Natural killer cell (primary cell): ENCODE results near the gene CCDC12. TPM values are rescaled to one million over a fixed set of nuclear protein-coding genes. Genes with fewer than 3 reads are reported as not detected.

Source experiments
- ATAC-seq, 3 donors: fragments of 150-1000 bp in 2 of 3; fragments of 200-7000 bp in 1 of 3; cut with Tn5 transposase; 1 replicate in 1 of 3; 2 replicates in 2 of 3; pipeline ENCODE4 v1.10.0; 2021; ENCODE audit warnings: mild to moderate bottlenecking in 2 of 3, moderate library complexity in 2 of 3
- DNase-seq, 2 donors: peaks; one replicate each; pipeline versions ENCODE4 v3.0.0 to v3.0.0-alpha.2; 2013 to 2021; ENCODE audit warnings: mixed read lengths in 1 of 2
- H3K27ac ChIP-seq: one replicate; pipeline ENCODE4 v1.5.1; 2013; ENCODE audit warnings: mild to moderate bottlenecking, low read length
- H3K27me3 ChIP-seq: one replicate; pipeline ENCODE4 v1.6.1; 2013; ENCODE audit warnings: low read length; ENCODE audit not compliant: control insufficient read depth, insufficient read depth
- H3K36me3 ChIP-seq: one replicate; pipeline ENCODE4 v1.6.1; 2013; ENCODE audit warnings: low read length; ENCODE audit not compliant: control insufficient read depth, insufficient read depth
- H3K4me1 ChIP-seq: one replicate; pipeline ENCODE4 v1.6.1; 2013; ENCODE audit warnings: low read length; ENCODE audit not compliant: control insufficient read depth, insufficient read depth
- H3K4me3 ChIP-seq: one replicate; pipeline ENCODE4 v1.5.1; 2013; ENCODE audit warnings: low read length
- H3K9me3 ChIP-seq: one replicate; pipeline ENCODE4 v1.6.1; 2013; ENCODE audit warnings: low read length; ENCODE audit not compliant: control insufficient read depth, insufficient read depth
- H3K27ac Mint-ChIP-seq, 2 donors: one replicate each; pipeline ENCODE4 v1.8.0; 2022; ENCODE audit warnings: mild to moderate bottlenecking in 2 of 2, mixed read lengths in 2 of 2, moderate library complexity in 1 of 2
- H3K27me3 Mint-ChIP-seq, 2 donors: one replicate each; pipeline ENCODE4 v1.8.0; 2022; ENCODE audit warnings: low read depth in 2 of 2, mixed read lengths in 2 of 2
- H3K36me3 Mint-ChIP-seq: one replicate; pipeline ENCODE4 v1.8.0; 2022; ENCODE audit warnings: mixed read lengths
- H3K4me1 Mint-ChIP-seq, 2 donors: one replicate each; pipeline ENCODE4 v1.8.0; 2022; ENCODE audit warnings: mixed read lengths in 2 of 2
- H3K4me3 Mint-ChIP-seq: one replicate; pipeline ENCODE4 v1.8.0; 2022; ENCODE audit warnings: mild to moderate bottlenecking, moderate library complexity, mixed read lengths
- H3K9me3 Mint-ChIP-seq, 2 donors: one replicate each; pipeline ENCODE4 v1.8.0; 2022; ENCODE audit warnings: mixed read lengths in 2 of 2
- WGBS: methylation state at CpG from one replicate; pipeline ENCODE4 v1.1.7; 2013; ENCODE audit warnings: missing lambda C conversion rate; ENCODE audit not compliant: insufficient coverage; 5-methylcytosine and 5-hydroxymethylcytosine counted together
- intact Hi-C: fragments of 100-400 bp; cut with micrococcal nuclease; formaldehyde crosslinking; loops from one replicate; pipeline ENCODE4 v1.14.2; 2022
- total RNA-seq, 4 donors: library from RNA; stranded (reverse); fragments of 120-200 nt in 1 of 4; gene quantifications; one replicate each; pipeline versions ENCODE4 v1.2.3 to v1.2.4, GENCODE V29; 2013 to 2022
- TF ChIP-seq, protein P1 (sequence below): fragments of 200-600 bp; IDR thresholded peaks from one replicate; pipeline ENCODE4 v1.8.0; 2022; ENCODE audit warnings: antibody characterized with exemption

The CCDC12 gene
- total RNA-seq, 3 donors from 2014 or later (not counting 1 experiment from before 2014, with no cell fraction given): 104 to 114 (median 111) TPM

DNA sequence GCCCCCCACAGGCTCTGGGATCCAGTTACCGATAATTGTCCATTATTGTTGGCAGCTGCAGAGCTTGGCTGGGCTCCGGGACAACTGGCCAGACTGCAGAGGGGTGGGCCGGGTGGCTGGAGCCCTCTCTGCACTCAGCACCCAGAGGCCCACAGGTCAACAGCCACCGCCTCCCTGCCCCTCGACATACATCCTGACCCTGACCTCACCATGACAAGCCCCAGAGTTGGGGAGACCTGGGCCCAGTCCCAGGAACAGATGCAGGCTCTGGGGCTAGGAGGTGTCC is 76.6 kb downstream of the CCDC12 start:
- Mint-ChIP-seq H3K9me3 (no peaks in the 10 kb centered on the region), H3K4me3 (no peak overlapping the region), H3K27ac (no peak overlapping the region), H3K27me3 (peaks cover 12 to 18% of the 10 kb centered on the region in 2 donors), H3K36me3 (no peaks in the 10 kb centered on the region), H3K4me1 (peaks cover 0 to 18% of the 10 kb centered on the region in 2 donors)
- no peak overlapping the region for H3K27ac ChIP-seq
- peaks cover 7% of the 10 kb centered on the region for H3K4me1 ChIP-seq
- no peaks in the 10 kb centered on the region for H3K9me3 ChIP-seq
- TF ChIP-seq, protein P1, sequence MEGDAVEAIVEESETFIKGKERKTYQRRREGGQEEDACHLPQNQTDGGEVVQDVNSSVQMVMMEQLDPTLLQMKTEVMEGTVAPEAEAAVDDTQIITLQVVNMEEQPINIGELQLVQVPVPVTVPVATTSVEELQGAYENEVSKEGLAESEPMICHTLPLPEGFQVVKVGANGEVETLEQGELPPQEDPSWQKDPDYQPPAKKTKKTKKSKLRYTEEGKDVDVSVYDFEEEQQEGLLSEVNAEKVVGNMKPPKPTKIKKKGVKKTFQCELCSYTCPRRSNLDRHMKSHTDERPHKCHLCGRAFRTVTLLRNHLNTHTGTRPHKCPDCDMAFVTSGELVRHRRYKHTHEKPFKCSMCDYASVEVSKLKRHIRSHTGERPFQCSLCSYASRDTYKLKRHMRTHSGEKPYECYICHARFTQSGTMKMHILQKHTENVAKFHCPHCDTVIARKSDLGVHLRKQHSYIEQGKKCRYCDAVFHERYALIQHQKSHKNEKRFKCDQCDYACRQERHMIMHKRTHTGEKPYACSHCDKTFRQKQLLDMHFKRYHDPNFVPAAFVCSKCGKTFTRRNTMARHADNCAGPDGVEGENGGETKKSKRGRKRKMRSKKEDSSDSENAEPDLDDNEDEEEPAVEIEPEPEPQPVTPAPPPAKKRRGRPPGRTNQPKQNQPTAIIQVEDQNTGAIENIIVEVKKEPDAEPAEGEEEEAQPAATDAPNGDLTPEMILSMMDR: no peak
- DNase-seq (no peak), ATAC-seq (no peak)
- intact Hi-C loops: no loop called here
- no peaks in the 10 kb centered on the region for H3K27me3 ChIP-seq
- H3K4me3 ChIP-seq: no peak overlapping the region
- H3K36me3 ChIP-seq: no peaks in the 10 kb centered on the region
- 96% methylated on average over 5 of the region's 5 CpGs for WGBS

DNA sequence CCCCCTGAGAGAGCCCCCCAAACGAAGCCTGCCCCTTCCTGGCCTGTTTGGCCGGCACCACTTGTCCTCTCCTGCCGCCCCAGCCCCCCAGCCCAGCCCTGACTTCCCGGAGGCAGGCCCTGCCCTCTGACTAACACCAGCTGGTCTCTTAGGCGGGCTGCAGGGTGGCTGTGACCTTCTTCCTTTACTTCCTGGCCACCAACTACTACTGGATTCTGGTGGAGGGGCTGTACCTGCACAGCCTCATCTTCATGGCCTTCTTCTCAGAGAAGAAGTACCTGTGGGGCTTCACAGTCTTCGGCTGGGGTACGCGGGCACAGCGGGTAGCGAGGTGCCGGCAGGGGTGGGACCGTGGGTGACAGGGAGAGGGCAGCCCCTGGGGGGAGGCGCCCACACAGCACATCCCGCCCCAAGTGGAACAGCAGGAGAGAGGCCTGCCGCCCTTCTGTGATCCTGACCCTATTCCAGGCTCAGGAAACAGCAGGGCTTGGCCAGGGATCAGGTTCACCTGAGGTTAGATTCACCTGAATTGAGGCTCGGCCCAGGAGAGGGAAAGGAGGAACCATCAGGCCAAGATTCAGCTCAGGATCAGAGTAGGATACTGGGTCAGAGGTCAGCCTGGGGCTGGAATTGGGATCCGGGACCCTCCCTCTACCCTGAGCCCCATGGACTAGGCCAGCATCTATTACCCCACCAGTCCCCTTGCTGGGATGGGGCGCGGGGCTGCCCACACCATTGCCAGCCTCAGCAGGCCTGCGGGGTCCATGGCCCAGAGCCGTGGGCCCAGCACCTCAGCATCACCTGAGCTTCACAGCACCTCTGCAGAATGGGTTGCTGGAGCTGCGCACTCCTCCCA is 77.2 kb downstream of the CCDC12 start:
- no peaks in the 10 kb centered on the region for H3K27me3 ChIP-seq

DNA sequence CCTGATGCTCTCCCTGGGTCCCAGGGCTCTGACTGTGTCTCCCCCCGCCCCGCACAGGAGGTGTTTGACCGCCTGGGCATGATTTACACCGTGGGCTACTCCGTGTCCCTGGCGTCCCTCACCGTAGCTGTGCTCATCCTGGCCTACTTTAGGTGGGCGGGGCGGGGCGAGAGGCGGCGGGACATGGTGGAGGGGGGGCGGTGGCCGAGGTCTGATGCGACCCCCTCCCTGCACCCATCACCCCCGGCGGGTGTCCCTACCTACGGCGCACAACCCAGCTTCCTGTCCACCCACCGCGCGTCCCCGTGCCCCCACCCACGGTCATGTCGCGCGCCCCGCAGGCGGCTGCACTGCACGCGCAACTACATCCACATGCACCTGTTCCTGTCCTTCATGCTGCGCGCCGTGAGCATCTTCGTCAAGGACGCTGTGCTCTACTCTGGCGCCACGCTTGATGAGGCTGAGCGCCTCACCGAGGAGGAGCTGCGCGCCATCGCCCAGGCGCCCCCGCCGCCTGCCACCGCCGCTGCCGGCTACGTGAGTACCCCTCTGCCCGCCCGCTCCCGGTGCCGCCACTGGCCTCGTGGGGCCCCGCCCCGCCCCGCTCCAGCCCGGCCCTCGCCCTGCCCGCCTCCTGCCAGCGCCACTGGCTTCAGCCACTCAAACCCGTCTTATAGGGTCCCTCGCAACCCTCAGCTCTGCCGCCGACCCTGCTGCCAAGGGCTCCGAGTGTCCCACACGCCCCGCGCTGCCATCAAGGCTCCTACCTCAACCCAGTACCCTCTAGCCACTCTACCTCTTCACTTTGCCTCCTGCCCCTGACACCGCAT is 78.0 kb downstream of the CCDC12 start:
- Mint-ChIP-seq H3K36me3 (no peaks in the 10 kb centered on the region), H3K4me3 (peak overlapping the region; percentile 13), H3K27ac (peak overlapping the region in 1 of 2 donors; percentile 64), H3K9me3 (no peaks in the 10 kb centered on the region), H3K4me1 (peaks cover 0 to 18% of the 10 kb centered on the region in 2 donors), H3K27me3 (peaks cover 12 to 21% of the 10 kb centered on the region in 2 donors)
- DNase-seq (no peak), ATAC-seq (peak in 1 of 3 donors; percentile 38)
- Histone ChIP-seq H3K36me3 (no peaks in the 10 kb centered on the region), H3K27ac (no peak overlapping the region), H3K4me3 (no peak overlapping the region), H3K4me1 (peaks cover 7% of the 10 kb centered on the region), H3K9me3 (no peaks in the 10 kb centered on the region), H3K27me3 (peaks cover under 1% of the 10 kb centered on the region)
- WGBS: 27% methylated on average over 68 of the region's 71 CpGs
- intact Hi-C loops: no loop called here
- TF ChIP-seq, protein P1: no peak

More for the DNA sequence above, 77.2 kb downstream of the CCDC12 start:
- H3K36me3 ChIP-seq: no peaks in the 10 kb centered on the region
- DNase-seq (no peak), ATAC-seq (no peak)
- peaks cover 7% of the 10 kb centered on the region for H3K4me1 ChIP-seq
- TF ChIP-seq, protein P1: no peak
- Mint-ChIP-seq H3K36me3 (no peaks in the 10 kb centered on the region), H3K27ac (no peak overlapping the region), H3K9me3 (no peaks in the 10 kb centered on the region), H3K4me1 (peaks cover 0 to 18% of the 10 kb centered on the region in 2 donors), H3K27me3 (peaks cover 12 to 18% of the 10 kb centered on the region in 2 donors), H3K4me3 (peak overlapping the region; percentile 13)
- H3K9me3 ChIP-seq: no peaks in the 10 kb centered on the region
- no peak overlapping the region for H3K27ac ChIP-seq
- WGBS: 88% methylated on average over 22 of the region's 22 CpGs
- no peak overlapping the region for H3K4me3 ChIP-seq
- intact Hi-C loops: no loop called here
